Astrocyte (in vitro differentiated cells and primary cell): ENCODE measurements around the gene DCANP1. TPM values are rescaled to one million over a fixed set of nuclear protein-coding genes. Genes with fewer than 3 reads are reported as not detected.

Experiments
- DNase-seq: peaks from one replicate; pipeline ENCODE4 v3.0.0-alpha.2; 2010; ENCODE audit warnings: low read depth
- FAIRE-seq: peaks from 2 replicates; lab custom pipeline; 2011; peaks lifted over from hg19 to GRCh38; lab: Jason Lieb, UNC
- H2AFZ ChIP-seq: 2 replicates; pipeline ENCODE4 v1.6.0; 2012; ENCODE audit warnings: low read depth, low read length, inconsistent platforms
- H3K27ac ChIP-seq: 2 replicates; pipeline ENCODE4 v1.5.1; 2011; ENCODE audit warnings: low read depth, low read length, inconsistent platforms
- H3K27me3 ChIP-seq: 2 replicates; pipeline ENCODE4 v1.6.0; 2011; ENCODE audit warnings: low read length, inconsistent platforms; ENCODE audit not compliant: insufficient read depth
- H3K36me3 ChIP-seq: 2 replicates; pipeline ENCODE4 v1.5.1; 2011; ENCODE audit warnings: low read length, inconsistent platforms; ENCODE audit not compliant: insufficient read depth
- H3K4me1 ChIP-seq: 2 replicates; pipeline ENCODE4 v1.5.1; 2011; ENCODE audit warnings: low read length, inconsistent platforms; ENCODE audit not compliant: insufficient read depth
- H3K4me2 ChIP-seq: 2 replicates; pipeline ENCODE4 v1.6.0; 2012; ENCODE audit warnings: low read length, inconsistent platforms
- H3K4me3 ChIP-seq: 2 replicates; pipeline ENCODE4 v1.5.1; 2011; ENCODE audit warnings: low read depth, mild to moderate bottlenecking, low read length, inconsistent platforms; ENCODE audit not compliant: insufficient read depth
- H3K79me2 ChIP-seq: 2 replicates; pipeline ENCODE4 v1.6.0; 2012; ENCODE audit warnings: mild to moderate bottlenecking, low read length, inconsistent platforms; ENCODE audit not compliant: insufficient read depth
- H3K9ac ChIP-seq: 2 replicates; pipeline ENCODE4 v1.6.0; 2012; ENCODE audit warnings: mild to moderate bottlenecking, low read length, inconsistent platforms
- H3K9me3 ChIP-seq: 2 replicates; pipeline ENCODE4 v1.5.1; 2012; ENCODE audit warnings: low read depth, mild to moderate bottlenecking, low read length, inconsistent platforms; ENCODE audit not compliant: insufficient read depth
- H4K20me1 ChIP-seq: 2 replicates; pipeline ENCODE4 v1.6.0; 2012; ENCODE audit warnings: low read length, inconsistent platforms; ENCODE audit not compliant: insufficient read depth
- H3K27ac Mint-ChIP-seq: one replicate; pipeline ENCODE4 v1.8.0; 2021; ENCODE audit warnings: mild to moderate bottlenecking, mixed read lengths; ENCODE audit not compliant: unreplicated experiment
- H3K27me3 Mint-ChIP-seq: one replicate; pipeline ENCODE4 v1.8.0; 2021; ENCODE audit warnings: low read depth, mixed read lengths; ENCODE audit not compliant: unreplicated experiment
- H3K36me3 Mint-ChIP-seq: one replicate; pipeline ENCODE4 v1.8.0; 2021; ENCODE audit warnings: low read depth, mixed read lengths; ENCODE audit not compliant: unreplicated experiment
- H3K4me1 Mint-ChIP-seq: one replicate; pipeline ENCODE4 v1.8.0; 2021; ENCODE audit warnings: low read depth, mixed read lengths; ENCODE audit not compliant: unreplicated experiment
- H3K4me3 Mint-ChIP-seq: one replicate; pipeline ENCODE4 v1.8.0; 2021; ENCODE audit warnings: mild to moderate bottlenecking, moderate library complexity, mixed read lengths; ENCODE audit not compliant: unreplicated experiment
- H3K9me3 Mint-ChIP-seq: one replicate; pipeline ENCODE4 v1.8.0; 2021; ENCODE audit warnings: mild to moderate bottlenecking, mixed read lengths; ENCODE audit not compliant: unreplicated experiment
- EZH2 ChIP-seq: IDR thresholded peaks from 2 replicates; pipeline ENCODE4 v1.6.1; 2012; ENCODE audit warnings: mild to moderate bottlenecking, low read length, inconsistent platforms; ENCODE audit not compliant: insufficient read depth
- total RNA-seq: library from RNA; stranded (reverse); gene quantifications from 2 replicates; pipeline ENCODE4 v1.2.1, GENCODE V29; 2021
- TF ChIP-seq, protein P1 (sequence below): IDR thresholded peaks from 2 replicates; pipeline ENCODE4 v1.5.1; 2011; ENCODE audit warnings: low read depth, mild to moderate bottlenecking, inconsistent platforms, low read length, moderate library complexity; ENCODE audit not compliant: insufficient read depth

Gene DCANP1
- total RNA-seq, 1 donor from 2014 or later, result not detected

DNA sequence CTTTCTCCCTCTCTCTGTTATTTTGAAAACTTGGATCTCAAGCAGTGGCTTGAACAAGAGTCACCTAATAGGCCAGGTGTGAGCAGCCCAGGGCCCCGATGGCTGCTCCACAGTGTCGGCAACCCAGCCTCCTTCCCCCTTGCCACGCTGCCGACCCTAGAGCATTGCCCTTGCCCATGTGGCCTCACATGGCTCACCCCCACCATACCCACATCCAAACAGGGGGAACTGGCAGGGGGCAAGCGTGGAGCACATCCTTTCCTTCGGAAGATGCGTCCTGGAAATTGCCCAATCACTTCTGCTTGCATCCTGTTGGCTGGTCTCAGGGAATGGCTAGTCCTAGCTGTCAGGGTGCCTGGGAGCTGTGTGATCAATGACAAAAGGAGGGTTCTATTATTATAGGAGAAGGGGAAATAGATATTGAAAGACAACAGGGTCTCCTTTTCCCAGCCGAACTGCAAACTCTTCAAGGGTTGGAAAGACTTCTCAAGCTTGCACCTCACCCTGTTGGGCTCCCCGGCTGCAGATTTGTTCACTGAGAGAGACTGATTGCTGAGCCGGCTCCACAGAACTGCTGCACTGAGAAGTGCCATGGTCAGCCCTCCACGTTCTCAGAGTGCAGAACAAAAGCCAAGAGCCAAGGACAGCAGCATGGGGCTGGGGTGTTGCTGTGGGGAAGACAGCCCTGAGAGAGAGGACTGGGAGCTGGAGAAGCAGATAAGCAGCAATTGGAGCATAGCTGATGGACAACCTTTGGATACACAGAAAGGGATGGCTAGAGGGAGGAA is 13.3 kb upstream of the DCANP1 start:
- Mint-ChIP-seq H3K27me3 (peaks cover 79% of the 10 kb centered on the region), H3K9me3 (no peaks in the 10 kb centered on the region), H3K27ac (no peak overlapping the region), H3K4me1 (peaks cover 4% of the 10 kb centered on the region), H3K36me3 (no peaks in the 10 kb centered on the region), H3K4me3 (no peak overlapping the region)
- H3K4me1 ChIP-seq, result peaks cover 21% of the 10 kb centered on the region
- peaks cover 39% of the 10 kb centered on the region for H3K27me3 ChIP-seq
- H3K27ac ChIP-seq, result no peak overlapping the region
- FAIRE-seq (no peak), DNase-seq (no peak)
- H3K79me2 ChIP-seq, result no peaks in the 10 kb centered on the region
- no peaks in the 10 kb centered on the region for H3K36me3 ChIP-seq
- no peaks in the 10 kb centered on the region for H4K20me1 ChIP-seq
- no peak for TF ChIP-seq EZH2
- TF ChIP-seq, protein P1, sequence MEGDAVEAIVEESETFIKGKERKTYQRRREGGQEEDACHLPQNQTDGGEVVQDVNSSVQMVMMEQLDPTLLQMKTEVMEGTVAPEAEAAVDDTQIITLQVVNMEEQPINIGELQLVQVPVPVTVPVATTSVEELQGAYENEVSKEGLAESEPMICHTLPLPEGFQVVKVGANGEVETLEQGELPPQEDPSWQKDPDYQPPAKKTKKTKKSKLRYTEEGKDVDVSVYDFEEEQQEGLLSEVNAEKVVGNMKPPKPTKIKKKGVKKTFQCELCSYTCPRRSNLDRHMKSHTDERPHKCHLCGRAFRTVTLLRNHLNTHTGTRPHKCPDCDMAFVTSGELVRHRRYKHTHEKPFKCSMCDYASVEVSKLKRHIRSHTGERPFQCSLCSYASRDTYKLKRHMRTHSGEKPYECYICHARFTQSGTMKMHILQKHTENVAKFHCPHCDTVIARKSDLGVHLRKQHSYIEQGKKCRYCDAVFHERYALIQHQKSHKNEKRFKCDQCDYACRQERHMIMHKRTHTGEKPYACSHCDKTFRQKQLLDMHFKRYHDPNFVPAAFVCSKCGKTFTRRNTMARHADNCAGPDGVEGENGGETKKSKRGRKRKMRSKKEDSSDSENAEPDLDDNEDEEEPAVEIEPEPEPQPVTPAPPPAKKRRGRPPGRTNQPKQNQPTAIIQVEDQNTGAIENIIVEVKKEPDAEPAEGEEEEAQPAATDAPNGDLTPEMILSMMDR, result no peak
- H3K4me2 ChIP-seq, result no peak overlapping the region
- no peaks in the 10 kb centered on the region for H3K9me3 ChIP-seq
- no peak overlapping the region for H2AFZ ChIP-seq
- no peak overlapping the region for H3K4me3 ChIP-seq
- no peak overlapping the region for H3K9ac ChIP-seq

DNA sequence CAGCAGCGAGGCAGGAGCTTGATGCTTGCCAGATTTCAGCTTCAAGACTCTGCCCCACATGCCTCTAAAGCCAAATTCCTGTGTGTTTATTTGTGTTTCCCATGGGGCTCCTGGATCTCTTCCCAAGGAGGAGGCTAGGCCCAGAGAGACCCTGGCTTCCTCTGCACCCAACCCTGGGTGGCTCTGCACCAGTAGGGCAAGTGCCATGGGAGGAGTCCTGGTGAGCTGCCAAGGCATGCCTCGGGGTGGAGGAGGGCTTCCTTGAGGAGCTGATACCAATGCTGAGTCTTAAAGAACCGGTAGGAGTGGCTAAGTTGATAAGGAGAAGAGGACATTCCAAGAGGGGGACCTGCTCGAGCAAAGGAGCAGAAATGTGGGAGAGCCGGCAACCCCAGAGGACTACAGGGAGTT is 11.8 kb upstream of the DCANP1 start:
- H3K27me3 ChIP-seq, result peaks cover 25% of the 10 kb centered on the region
- no peaks in the 10 kb centered on the region for H3K9me3 Mint-ChIP-seq
- H3K4me1 Mint-ChIP-seq, result peaks cover 4% of the 10 kb centered on the region
- no peaks in the 10 kb centered on the region for H3K79me2 ChIP-seq
- H3K36me3 ChIP-seq, result no peaks in the 10 kb centered on the region
- H3K4me3 Mint-ChIP-seq, result no peak overlapping the region
- H3K4me3 ChIP-seq, result no peak overlapping the region
- H3K4me1 ChIP-seq, result peaks cover 21% of the 10 kb centered on the region
- H3K36me3 Mint-ChIP-seq, result no peaks in the 10 kb centered on the region
- peaks cover 64% of the 10 kb centered on the region for H3K27me3 Mint-ChIP-seq
- H4K20me1 ChIP-seq, result no peaks in the 10 kb centered on the region
- no peak overlapping the region for H2AFZ ChIP-seq
- H3K27ac Mint-ChIP-seq, result no peak overlapping the region
- no peak overlapping the region for H3K27ac ChIP-seq
- FAIRE-seq (no peak), DNase-seq (peak; percentile 37)
- TF ChIP-seq, protein P1, result no peak
- TF ChIP-seq EZH2, result no peak
- no peak overlapping the region for H3K4me2 ChIP-seq
- no peak overlapping the region for H3K9ac ChIP-seq
- no peaks in the 10 kb centered on the region for H3K9me3 ChIP-seq

DNA sequence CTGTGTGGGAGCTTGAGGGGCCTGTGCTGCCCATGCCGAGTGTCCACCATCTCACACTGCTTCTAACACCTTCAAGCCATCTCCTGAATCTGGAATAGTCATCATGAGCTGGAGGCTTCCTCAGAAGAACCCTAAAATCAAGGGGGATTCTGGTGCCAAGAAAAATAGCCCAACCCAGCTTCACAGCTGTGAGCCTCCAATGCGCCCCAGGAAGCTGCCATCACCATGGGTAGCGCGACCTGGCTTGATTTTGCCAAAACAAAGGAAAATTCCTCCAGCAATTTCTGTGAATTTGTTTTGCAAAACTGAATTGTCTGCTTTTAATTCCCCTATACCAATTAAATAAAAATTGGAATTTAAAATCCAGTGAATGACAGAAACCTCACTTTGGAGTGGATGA is 11.2 kb upstream of the DCANP1 start:
- H3K36me3 Mint-ChIP-seq, result no peaks in the 10 kb centered on the region
- peaks cover 21% of the 10 kb centered on the region for H3K4me1 ChIP-seq

More for the DNA sequence above, 11.2 kb upstream of the DCANP1 start:
- DNase-seq (no peak), FAIRE-seq (no peak)
- TF ChIP-seq EZH2, result no peak
- TF ChIP-seq, protein P1, result no peak
- Histone ChIP-seq H4K20me1 (no peaks in the 10 kb centered on the region), H3K4me3 (no peak overlapping the region), H3K9me3 (no peaks in the 10 kb centered on the region), H2AFZ (no peak overlapping the region), H3K4me2 (no peak overlapping the region), H3K27me3 (peaks cover 21% of the 10 kb centered on the region), H3K27ac (no peak overlapping the region), H3K36me3 (no peaks in the 10 kb centered on the region), H3K9ac (no peak overlapping the region), H3K79me2 (no peaks in the 10 kb centered on the region)
- no peaks in the 10 kb centered on the region for H3K9me3 Mint-ChIP-seq
- H3K27me3 Mint-ChIP-seq, result peaks cover 58% of the 10 kb centered on the region
- H3K4me3 Mint-ChIP-seq, result no peak overlapping the region
- H3K27ac Mint-ChIP-seq, result no peak overlapping the region
- peaks cover 4% of the 10 kb centered on the region for H3K4me1 Mint-ChIP-seq
